NT2/D1 (cell line): Measurements from ENCODE around the gene BLID.

Source experiments
- YY1 ChIP-seq: IDR thresholded peaks from 2 replicates; pipeline ENCODE4 v1.6.1; 2011; ENCODE audit not compliant: insufficient read length, insufficient read depth
- ZNF274 ChIP-seq: IDR thresholded peaks from 2 replicates; pipeline ENCODE4 v1.6.1; 2011; ENCODE audit warnings: mild to moderate bottlenecking, low read depth, low read length

GRCh38 chr11:122160841-122161590 lies 45.0 kb upstream of the BLID start:
- TF ChIP-seq YY1 (no peak), ZNF274 (no peak)
